Measurements from ENCODE around the gene RAB3C. TPM values are rescaled to one million over a fixed set of nuclear protein-coding genes. Genes with fewer than 3 reads are reported as not detected.

RAB3C gene
- total RNA-seq, 1 experiment from 2014 or later: not detected

GRCh38 chr5:58745350-58745749 is 162.5 kb downstream of the RAB3C start:
- Mint-ChIP-seq H3K36me3 (ENCODE audit: insufficient read depth, unreplicated experiment) (no peaks in the 10 kb centered on the region), H3K4me1 (ENCODE audit: insufficient read depth, unreplicated experiment) (no peaks in the 10 kb centered on the region), H3K27ac (ENCODE audit: low read depth, unreplicated experiment) (no peak overlapping the region), H3K4me3 (ENCODE audit: unreplicated experiment) (no peak overlapping the region), H3K9me3 (ENCODE audit: unreplicated experiment) (no peaks in the 10 kb centered on the region), H3K27me3 (ENCODE audit: insufficient read depth, unreplicated experiment) (peaks cover 78% of the 10 kb centered on the region)
- ChIA-PET POLR2A (no interaction called here), CTCF (no interaction called here)
- no peak for DNase-seq (ENCODE audit: unreplicated experiment)
- no peak for TF ChIP-seq CTCF (IDR thresholded peaks at IDR 0.05; ENCODE audit: unreplicated experiment)
- no TSS peak for BruUV-seq (replicated peaks)
- intact Hi-C loops (cut with micrococcal nuclease): no loop called here

- no TSS peak for BruUV-seq (replicated peaks)
- Mint-ChIP-seq H3K27me3 (ENCODE audit: insufficient read depth, unreplicated experiment) (peaks cover 88% of the 10 kb centered on the region), H3K9me3 (ENCODE audit: unreplicated experiment) (no peaks in the 10 kb centered on the region), H3K36me3 (ENCODE audit: insufficient read depth, unreplicated experiment) (no peaks in the 10 kb centered on the region), H3K4me3 (ENCODE audit: unreplicated experiment) (no peak overlapping the region), H3K4me1 (ENCODE audit: insufficient read depth, unreplicated experiment) (no peaks in the 10 kb centered on the region), H3K27ac (ENCODE audit: low read depth, unreplicated experiment) (no peak overlapping the region)
- no peak for DNase-seq (ENCODE audit: unreplicated experiment)
- ChIA-PET POLR2A (interaction anchor here (1.4 kb wide), 1 partner anchor 8 kb away, joined by 3 read pairs; no protein-coding TSS in a partner anchor), CTCF (no interaction called here)
- TF ChIP-seq CTCF (IDR thresholded peaks at IDR 0.05; ENCODE audit: unreplicated experiment): no peak
- intact Hi-C loops (cut with micrococcal nuclease): no loop called here
Observed at GRCh38 chr5:58746321-58746720, 163.4 kb downstream of the RAB3C start.

GRCh38 chr5:58750036-58750435 is 167.2 kb downstream of the RAB3C start:
- no peaks in the 10 kb centered on the region for H3K9me3 Mint-ChIP-seq (ENCODE audit: unreplicated experiment)
- no TSS peak for BruUV-seq (replicated peaks)
- ChIA-PET POLR2A (no interaction called here), CTCF (no interaction called here)
- TF ChIP-seq CTCF (IDR thresholded peaks at IDR 0.05; ENCODE audit: unreplicated experiment): no peak
- H3K4me1 Mint-ChIP-seq (ENCODE audit: insufficient read depth, unreplicated experiment): no peaks in the 10 kb centered on the region
- intact Hi-C loops (cut with micrococcal nuclease): no loop called here
- no peak overlapping the region for H3K4me3 Mint-ChIP-seq (ENCODE audit: unreplicated experiment)
- H3K27ac Mint-ChIP-seq (ENCODE audit: low read depth, unreplicated experiment): no peak overlapping the region
- DNase-seq (ENCODE audit: unreplicated experiment): no peak
- H3K36me3 Mint-ChIP-seq (ENCODE audit: insufficient read depth, unreplicated experiment): no peaks in the 10 kb centered on the region
- peaks cover 92% of the 10 kb centered on the region for H3K27me3 Mint-ChIP-seq (ENCODE audit: insufficient read depth, unreplicated experiment)

GRCh38 chr5:58751222-58751837 is 168.5 kb downstream of the RAB3C start:
- intact Hi-C loops (cut with micrococcal nuclease): no loop called here
- peak; percentile 25 for DNase-seq (ENCODE audit: unreplicated experiment)
- no TSS peak for BruUV-seq (replicated peaks)

More at GRCh38 chr5:58751222-58751837, 168.5 kb downstream of the RAB3C start:
- Mint-ChIP-seq H3K4me1 (ENCODE audit: insufficient read depth, unreplicated experiment) (no peaks in the 10 kb centered on the region), H3K9me3 (ENCODE audit: unreplicated experiment) (no peaks in the 10 kb centered on the region), H3K27me3 (ENCODE audit: insufficient read depth, unreplicated experiment) (peaks cover 87% of the 10 kb centered on the region), H3K27ac (ENCODE audit: low read depth, unreplicated experiment) (no peak overlapping the region), H3K36me3 (ENCODE audit: insufficient read depth, unreplicated experiment) (no peaks in the 10 kb centered on the region), H3K4me3 (ENCODE audit: unreplicated experiment) (no peak overlapping the region)
- ChIA-PET POLR2A (no interaction called here), CTCF (no interaction called here)
- no peak for TF ChIP-seq CTCF (IDR thresholded peaks at IDR 0.05; ENCODE audit: unreplicated experiment)
